Psoas muscle (tissue), 8 donors: ENCODE measurements around the gene FANCC. TPM values are rescaled to one million over a fixed set of nuclear protein-coding genes. Genes with fewer than 3 reads are reported as not detected.
A peak's percentile ranks its signal among the peaks of the same experiment; 100 is the strongest.

Source experiments
- ATAC-seq, 4 donors: fragments of 200-7000 bp; cut with Tn5 transposase; one replicate each; pipeline ENCODE4 v1.9.1; 2020; ENCODE audit warnings: moderate library complexity in 3 of 4, mild to moderate bottlenecking in 2 of 4
- DNase-seq, 2 donors: peaks; one replicate each; pipeline ENCODE4 v3.0.0-alpha.2; 2020
- H3K27ac ChIP-seq: fragments of 200-600 bp; one replicate; pipeline ENCODE4 v1.8.0; 2022
- H3K27me3 ChIP-seq, 3 donors: fragments of 200-600 bp in 1 of 3; one replicate each; pipeline versions ENCODE4 v1.6.1 to v1.8.0; 2013 to 2022; ENCODE audit warnings: low read length in 2 of 3, mild to moderate bottlenecking in 2 of 3, moderate library complexity in 1 of 3; ENCODE audit not compliant: insufficient read depth in 3 of 3
- H3K36me3 ChIP-seq, 2 donors: fragments of 200-600 bp in 1 of 2; one replicate each; pipeline versions ENCODE4 v1.6.1 to v1.8.0; 2013 to 2022; ENCODE audit warnings: low read depth in 1 of 2, mild to moderate bottlenecking in 1 of 2, moderate library complexity in 1 of 2; ENCODE audit not compliant: insufficient read depth in 1 of 2
- H3K4me1 ChIP-seq: fragments of 200-600 bp; one replicate; pipeline ENCODE4 v1.8.0; 2022
- H3K4me3 ChIP-seq: fragments of 200-600 bp; one replicate; pipeline ENCODE4 v1.8.0; 2022; ENCODE audit warnings: mild to moderate bottlenecking
- H3K9me3 ChIP-seq: fragments of 200-600 bp; one replicate; pipeline ENCODE4 v1.8.0; 2022
- WGBS, 3 donors: extraction: QIAGEN DNeasy Blood & Tissue Kit; methylation state at CpG; one replicate each; pipeline versions ENCODE4 v1.1.6 to v1.1.7; 2013; 5-methylcytosine and 5-hydroxymethylcytosine counted together
- intact Hi-C, 2 donors: fragments of 100-400 bp; cut with DNase I; formaldehyde crosslinking; loops; one replicate each; pipeline versions ENCODE4 v1.11.0 to v1.14.2; 2022
- polyA plus RNA-seq, 3 donors: library from polyadenylated mRNA; stranded (reverse); fragments of 200-250 nt; gene quantifications; one replicate each; pipeline ENCODE4 v1.2.3, GENCODE V29; 2013
- total RNA-seq, 4 donors: library from RNA; stranded (reverse); fragmentation: NEBNext Ultra II Directional in 2 of 4; extraction: Animal tissue kit (Norgen Biotek cat#: 25700) in 2 of 4; gene quantifications; one replicate each; pipeline versions ENCODE4 v1.2.1 to v1.2.4, GENCODE V29; 2021 to 2023
- TF ChIP-seq, protein P1 (sequence below): fragments of 200-600 bp; IDR thresholded peaks from one replicate; pipeline ENCODE4 v1.8.0; 2022; ENCODE audit warnings: antibody characterized with exemption
- donor health status: healthy with polysubstance abuse.
- donor health status: DM: no; HTN: no; CAD: no; lungs with moderate emphysema.
- donor health status: Bipolar disorder and iron deficiency.
- donor health status: healthy.
- donor health status: DM: yes; HTN: yes; CAD: no.
- donor health status: DM: no; HTN: no; CAD: no.
- donor health status: DM: no; HTN: no; CAD: no.
- donor health status: DM: yes; HTN: yes; CAD: no.

Gene FANCC
- total and polyA plus RNA-seq, 7 donors: 2.1 to 5.2 (median 3.6) TPM

DNA sequence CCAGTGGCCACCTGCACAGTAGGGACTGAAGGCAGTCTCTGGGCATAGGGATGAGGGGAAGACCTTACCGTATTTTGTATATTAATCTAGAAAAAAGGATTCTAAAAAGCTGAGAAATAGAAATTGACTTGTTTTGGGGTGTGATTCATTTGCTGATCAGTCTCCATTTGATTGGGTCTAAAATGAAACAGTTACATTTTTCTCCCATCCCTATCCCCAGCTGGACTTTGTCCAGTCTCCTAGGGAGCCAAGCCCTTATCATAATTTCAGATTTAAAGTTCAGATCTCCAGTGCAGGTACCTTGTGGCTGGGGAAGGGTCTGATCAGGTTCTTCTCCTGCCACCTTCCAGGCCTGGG, 240.8 kb downstream of the FANCC start:
- Histone ChIP-seq H3K27me3 (no peaks in the 10 kb centered on the region), H3K4me3 (no peak overlapping the region), H3K27ac (peak overlapping the region; percentile 93), H3K4me1 (peaks cover 90% of the 10 kb centered on the region), H3K36me3 (peaks cover 0 to 11% of the 10 kb centered on the region in 2 donors), H3K9me3 (no peaks in the 10 kb centered on the region)
- 32 to 58% (median 33%) methylated on average over 1 of the region's 1 CpG for WGBS, 3 donors
- no peak for DNase-seq
- TF ChIP-seq, protein P1, sequence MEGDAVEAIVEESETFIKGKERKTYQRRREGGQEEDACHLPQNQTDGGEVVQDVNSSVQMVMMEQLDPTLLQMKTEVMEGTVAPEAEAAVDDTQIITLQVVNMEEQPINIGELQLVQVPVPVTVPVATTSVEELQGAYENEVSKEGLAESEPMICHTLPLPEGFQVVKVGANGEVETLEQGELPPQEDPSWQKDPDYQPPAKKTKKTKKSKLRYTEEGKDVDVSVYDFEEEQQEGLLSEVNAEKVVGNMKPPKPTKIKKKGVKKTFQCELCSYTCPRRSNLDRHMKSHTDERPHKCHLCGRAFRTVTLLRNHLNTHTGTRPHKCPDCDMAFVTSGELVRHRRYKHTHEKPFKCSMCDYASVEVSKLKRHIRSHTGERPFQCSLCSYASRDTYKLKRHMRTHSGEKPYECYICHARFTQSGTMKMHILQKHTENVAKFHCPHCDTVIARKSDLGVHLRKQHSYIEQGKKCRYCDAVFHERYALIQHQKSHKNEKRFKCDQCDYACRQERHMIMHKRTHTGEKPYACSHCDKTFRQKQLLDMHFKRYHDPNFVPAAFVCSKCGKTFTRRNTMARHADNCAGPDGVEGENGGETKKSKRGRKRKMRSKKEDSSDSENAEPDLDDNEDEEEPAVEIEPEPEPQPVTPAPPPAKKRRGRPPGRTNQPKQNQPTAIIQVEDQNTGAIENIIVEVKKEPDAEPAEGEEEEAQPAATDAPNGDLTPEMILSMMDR: no peak
- no peak for ATAC-seq
- intact Hi-C loops: no loop called here

DNA sequence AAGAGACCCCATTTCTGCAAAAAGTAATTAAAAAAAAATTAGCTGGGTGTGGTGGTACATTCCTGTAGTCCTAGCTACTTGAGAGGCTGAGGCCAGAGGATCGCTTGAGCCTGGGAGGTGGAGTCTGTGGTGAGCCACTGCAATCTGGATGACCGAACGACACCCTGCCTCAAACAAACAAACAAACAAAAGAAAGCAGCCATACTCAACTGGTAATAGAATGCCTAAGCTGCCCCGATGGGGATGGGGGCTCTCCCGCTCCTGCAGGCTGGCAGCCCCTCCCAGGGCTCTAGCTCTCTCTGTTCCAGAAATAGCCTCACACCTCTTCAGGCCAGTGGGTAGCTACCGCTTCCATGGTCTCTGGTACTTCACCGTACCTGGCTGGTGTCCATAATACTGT, 241.8 kb downstream of the FANCC start:
- DNase-seq: no peak
- Histone ChIP-seq H3K4me1 (peaks cover 89% of the 10 kb centered on the region), H3K27me3 (no peaks in the 10 kb centered on the region), H3K9me3 (no peaks in the 10 kb centered on the region), H3K27ac (peak overlapping the region; percentile 93), H3K36me3 (peaks cover 0 to 1% of the 10 kb centered on the region in 2 donors), H3K4me3 (no peak overlapping the region)
- 51 to 66% (median 51%) methylated on average over 7 of the region's 7 CpGs for WGBS, 3 donors
- intact Hi-C loops: no loop called here
- ATAC-seq: no peak
- TF ChIP-seq, protein P1: no peak

DNA sequence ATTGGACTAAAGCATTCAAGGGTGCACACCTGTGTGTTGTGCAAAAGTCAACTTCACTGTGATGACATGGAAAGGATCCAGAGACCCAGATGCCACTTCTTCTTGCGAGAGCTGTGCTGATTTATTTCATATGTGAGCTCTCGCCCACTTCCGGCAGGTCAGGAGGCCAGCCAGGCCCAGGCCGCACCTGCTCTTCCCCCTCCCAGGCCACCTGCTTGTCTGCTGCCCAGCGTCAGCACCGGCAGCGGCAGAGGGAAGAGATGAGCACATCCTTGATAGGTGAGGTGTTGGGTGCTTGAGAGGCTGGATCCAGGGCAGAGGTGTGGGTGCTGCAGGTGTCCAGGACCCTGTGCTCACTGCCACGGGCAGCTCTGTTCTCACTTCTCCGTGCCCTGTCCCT, 242.9 kb downstream of the FANCC start:
- Histone ChIP-seq H3K4me1 (peaks cover 91% of the 10 kb centered on the region), H3K36me3 (no peaks in the 10 kb centered on the region), H3K27ac (peak overlapping the region; percentile 93), H3K4me3 (no peak overlapping the region), H3K9me3 (no peaks in the 10 kb centered on the region), H3K27me3 (no peaks in the 10 kb centered on the region)
- DNase-seq: peak in 1 of 2 donors; percentile 72
- intact Hi-C loops: no loop called here
- WGBS, 3 donors: 21 to 43% (median 32%) methylated on average over 9 of the region's 9 CpGs
- TF ChIP-seq, protein P1: no peak
- ATAC-seq: peak; percentile 44 to 81 (median 71)

DNA sequence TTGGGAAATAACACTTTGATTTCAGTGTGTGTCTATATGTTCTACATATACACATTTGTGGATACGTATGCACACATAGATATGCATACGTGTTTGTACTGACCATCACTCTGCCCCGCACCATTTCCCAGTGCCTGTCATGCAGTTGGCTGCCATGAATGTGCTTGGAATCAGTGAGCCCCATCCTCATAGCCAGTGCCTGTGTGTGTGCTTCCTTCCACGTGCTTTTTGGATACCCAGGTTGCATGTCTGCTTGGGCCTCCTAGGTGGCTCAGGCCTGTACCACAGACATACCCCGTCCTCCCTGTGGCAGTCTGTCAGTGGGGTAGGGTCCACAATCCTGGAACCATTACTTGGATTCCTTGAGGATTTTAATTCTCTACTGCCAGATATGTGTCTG, 243.6 kb downstream of the FANCC start:
- Histone ChIP-seq H3K36me3 (no peaks in the 10 kb centered on the region), H3K27me3 (no peaks in the 10 kb centered on the region), H3K4me3 (no peak overlapping the region), H3K9me3 (no peaks in the 10 kb centered on the region), H3K27ac (peak overlapping the region; percentile 93), H3K4me1 (peaks cover 91% of the 10 kb centered on the region)
- no peak for DNase-seq
- WGBS, 3 donors: 62 to 80% (median 71%) methylated on average over 5 of the region's 5 CpGs
- TF ChIP-seq, protein P1: no peak
- intact Hi-C loops: loop anchor here in 1 of 2 donors (2.0 kb wide), 1 partner anchor 43 kb away; no protein-coding TSS in a partner anchor
- ATAC-seq: peak in 1 of 4 donors; percentile 13

DNA sequence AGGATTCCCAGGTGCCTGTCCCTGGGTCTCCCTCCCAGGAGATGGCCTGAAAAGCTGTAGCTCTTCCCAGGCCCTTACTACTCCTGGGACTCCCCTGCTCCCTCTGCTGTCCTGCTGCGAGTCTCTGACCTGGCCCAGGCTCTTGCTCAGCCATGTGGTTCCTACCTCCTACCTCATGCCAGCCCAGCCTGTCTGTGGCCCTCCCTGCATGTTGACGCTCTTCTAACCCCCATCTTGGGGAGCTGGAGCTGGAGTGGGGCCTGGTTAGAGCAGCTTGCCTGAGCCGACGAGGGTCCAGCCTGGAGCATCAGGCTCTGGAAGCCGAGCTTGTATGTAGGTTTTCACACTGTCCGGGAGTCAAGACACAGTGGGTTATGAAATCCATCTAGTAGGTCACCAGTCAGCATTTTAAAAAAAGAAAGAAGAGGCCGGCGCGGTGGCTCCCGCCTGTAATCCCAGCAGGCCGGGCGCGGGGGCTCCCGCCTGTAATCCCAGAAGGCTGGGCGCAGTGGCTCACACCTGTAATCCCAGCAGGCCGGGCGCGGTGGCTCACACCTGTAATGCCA, 244.4 kb downstream of the FANCC start:
- Histone ChIP-seq H3K4me3 (no peak overlapping the region), H3K9me3 (no peaks in the 10 kb centered on the region), H3K36me3 (no peaks in the 10 kb centered on the region), H3K27ac (peak overlapping the region; percentile 93), H3K27me3 (no peaks in the 10 kb centered on the region), H3K4me1 (peaks cover 90% of the 10 kb centered on the region)
- TF ChIP-seq, protein P1: peak; percentile 28
- intact Hi-C loops: loop anchor here in 1 of 2 donors (2.0 kb wide), 1 partner anchor 42 kb away; no protein-coding TSS in a partner anchor
- 52 to 79% (median 62%) methylated on average over 15 to 18 of the region's 18 CpGs for WGBS, 3 donors
- DNase-seq (peak in 1 of 2 donors; percentile 67), ATAC-seq (peak; percentile 56 to 70 (median 64))
